Transverse colon (tissue), 4 donors: ENCODE measurements around the gene RPL6.

ENCODE experiments used
- CTCF ChIP-seq, 5 experiments: fragments of 200-600 bp in 3 of 5; fragments of 450-650 bp in 2 of 5; sonication (generic) in 3 of 5; IDR thresholded peaks; 1 replicate in 2 of 5; 2 replicates in 3 of 5; pipeline ENCODE4 v1.5.1; 2016 to 2017; ENCODE audit warnings: antibody characterized with exemption in 5 of 5, inconsistent platforms in 3 of 5, mild to moderate bottlenecking in 2 of 5, moderate library complexity in 1 of 5
- EP300 ChIP-seq: sonication (generic); formaldehyde crosslinking; IDR thresholded peaks from one replicate; pipeline ENCODE4 v1.6.1; 2017; ENCODE audit warnings: antibody characterized with exemption, low read depth
- POLR2A ChIP-seq: fragments of 450-650 bp; IDR thresholded peaks from one replicate; pipeline ENCODE4 v1.6.1; 2016; ENCODE audit warnings: antibody characterized with exemption, mild to moderate bottlenecking, moderate library complexity
- POLR2AphosphoS5 ChIP-seq, 3 donors: sonication (generic); formaldehyde crosslinking; IDR thresholded peaks; one replicate each; pipeline ENCODE4 v1.6.1; 2016; ENCODE audit warnings: antibody characterized with exemption in 3 of 3

DNA sequence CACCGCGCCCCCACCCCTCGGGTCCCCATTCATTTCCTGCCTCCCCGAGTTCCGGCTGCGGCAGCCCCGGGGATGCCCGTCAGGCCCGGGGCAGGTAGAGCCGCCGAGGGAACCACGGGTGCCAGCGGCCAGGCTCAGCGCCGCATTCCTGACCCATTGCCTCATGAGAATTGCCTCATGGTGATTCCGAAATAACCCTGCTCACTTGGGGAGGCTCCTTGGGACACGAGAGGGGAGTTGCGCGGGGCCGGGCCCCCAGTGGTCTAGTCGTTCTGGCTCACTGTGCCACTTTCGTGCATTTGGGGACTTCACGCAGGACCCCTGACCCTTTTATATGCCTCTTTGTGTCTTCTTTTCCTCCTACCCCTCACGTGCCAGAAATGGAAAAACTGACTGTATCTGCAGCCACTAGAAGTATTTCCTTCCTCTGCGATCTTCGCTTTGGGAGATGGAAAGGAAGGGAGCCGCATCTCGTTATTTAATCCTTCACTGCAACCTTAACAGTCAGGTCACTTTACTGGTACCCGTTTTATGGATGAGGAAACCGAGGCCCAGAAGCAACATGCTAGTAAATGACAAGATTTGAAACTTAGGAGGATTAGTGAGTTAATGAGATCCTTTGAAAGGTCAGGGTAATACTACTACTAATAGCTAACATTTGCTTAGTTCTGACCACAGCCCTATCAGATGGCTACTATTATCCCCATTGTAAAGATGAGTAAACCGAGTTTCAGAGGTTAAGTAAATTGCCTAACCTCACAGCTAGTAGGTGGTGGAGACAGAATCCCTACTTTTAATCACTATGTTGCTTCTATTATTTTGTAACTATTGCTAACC is 10.1 kb upstream of the RPL6 start:
- no peak for TF ChIP-seq POLR2A
- TF ChIP-seq CTCF (IDR thresholded peaks at IDR 0.05) = no peak
- TF ChIP-seq POLR2AphosphoS5 (IDR thresholded peaks at IDR 0.05) = peak; percentile 25 to 52 (median 48)
- no peak for TF ChIP-seq EP300
